Activated CD4-positive, alpha-beta T cell treated with anti-CD3 and anti-CD28 coated beads, Interleukin-2, amount 50 U/mL, for 1 hour (primary cell): Measurements from ENCODE around the gene FIBIN.
"Not testable (repeated sequence)": the region's sequence is repeated elsewhere in the genome, so short reads cannot be mapped to it uniquely, and the experiment has no call there.

ENCODE experiments used
- DNase-seq: peaks from one replicate; pipeline ENCODE4 v3.0.0-alpha.2; 2020

FIBIN gene

DNA sequence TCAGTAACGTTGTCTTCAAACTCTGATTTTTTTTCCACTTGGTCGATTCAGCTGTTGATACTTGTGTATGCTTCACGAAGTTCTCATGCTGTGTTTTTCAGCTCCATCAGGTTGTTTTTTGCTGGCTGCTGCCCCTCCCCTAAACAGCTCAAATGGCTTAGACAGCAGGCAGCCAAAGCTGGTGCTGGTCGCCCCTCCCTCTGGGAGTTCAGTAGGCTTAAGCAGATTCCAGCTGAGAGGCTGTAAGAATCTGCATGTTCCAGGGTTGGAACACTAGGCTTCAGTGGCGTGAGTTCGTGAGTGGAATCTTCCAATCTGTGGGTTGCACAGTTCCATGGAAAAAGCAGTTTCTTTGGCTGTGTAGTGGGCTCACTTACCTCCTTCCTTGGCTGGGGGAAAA lies 10.3 kb upstream of the FIBIN start:
- no peak for DNase-seq

DNA sequence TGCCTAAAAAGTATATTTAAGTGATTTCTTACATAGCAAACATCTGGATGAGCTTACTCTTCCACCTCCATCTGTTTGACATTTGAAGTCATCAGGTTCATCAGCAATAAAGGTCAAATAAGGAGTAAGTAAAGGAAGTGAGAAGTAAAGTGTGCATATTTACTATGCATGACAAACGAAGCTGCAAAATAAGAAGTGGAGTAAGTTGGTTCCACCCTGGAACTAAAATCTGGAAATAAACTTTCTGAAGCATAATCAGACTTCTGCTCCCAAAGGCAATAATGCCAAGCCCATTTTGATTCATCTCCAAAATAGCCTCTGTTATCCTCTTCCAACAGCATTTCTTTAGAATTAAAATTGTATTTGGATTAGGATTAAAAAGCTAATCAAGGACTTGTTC lies 8.4 kb upstream of the FIBIN start:
- no peak for DNase-seq

DNA sequence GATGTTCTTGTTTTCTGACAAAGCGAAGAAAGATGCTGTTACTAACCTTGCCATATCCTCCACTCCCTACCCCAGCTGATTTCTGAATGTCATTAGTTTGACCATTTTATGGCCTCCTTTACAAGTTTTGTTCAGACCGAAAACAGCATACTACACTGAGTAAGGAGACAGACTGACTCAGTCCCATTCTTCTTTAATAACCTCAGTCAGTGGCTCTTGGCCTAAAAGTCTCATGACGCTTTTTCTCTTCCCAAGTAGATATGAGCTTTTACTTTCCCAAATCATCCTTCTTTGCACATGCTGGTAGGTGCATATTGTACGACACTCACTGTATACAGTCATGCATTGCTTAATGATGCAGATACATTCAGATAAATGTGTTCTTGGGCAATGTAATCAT lies 8.0 kb upstream of the FIBIN start:
- no peak for DNase-seq

DNA sequence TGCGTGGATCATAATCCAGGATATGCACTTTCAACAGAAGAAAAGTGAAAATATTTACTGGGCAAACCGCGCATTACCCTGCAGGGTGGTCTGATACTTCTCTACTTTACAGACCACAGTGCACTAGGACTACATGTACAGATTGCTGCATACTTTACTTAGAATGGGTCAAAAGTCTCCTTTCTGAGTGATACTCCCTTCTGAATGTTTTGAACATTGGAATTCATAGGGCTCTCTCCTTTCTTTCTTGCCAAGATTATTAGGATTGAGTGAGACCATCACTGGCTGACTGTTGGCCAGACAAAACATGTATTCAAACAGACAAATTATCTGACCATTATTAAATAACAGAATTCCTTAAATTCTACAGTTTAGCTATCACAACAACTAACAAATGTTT lies 6.6 kb upstream of the FIBIN start:
- DNase-seq, result no peak

DNA sequence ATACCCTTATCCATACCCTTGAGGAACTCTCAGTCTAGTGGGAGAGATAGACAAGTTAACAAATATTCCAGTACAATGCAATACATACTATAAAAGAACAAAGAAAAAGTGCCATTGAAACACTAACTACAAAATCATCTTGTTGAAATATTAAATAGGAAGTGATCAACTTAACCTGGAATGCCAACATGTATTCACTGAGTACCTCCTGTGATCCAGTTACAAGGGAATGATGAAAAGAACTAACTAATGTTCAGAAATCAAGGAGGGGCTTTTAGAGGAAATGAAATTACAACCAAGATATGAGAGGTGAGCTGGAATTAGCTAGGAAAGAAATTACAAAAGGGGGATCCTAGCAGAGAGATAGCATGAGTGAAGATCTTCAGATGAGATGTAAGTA lies 6.2 kb upstream of the FIBIN start:
- no peak for DNase-seq

DNA sequence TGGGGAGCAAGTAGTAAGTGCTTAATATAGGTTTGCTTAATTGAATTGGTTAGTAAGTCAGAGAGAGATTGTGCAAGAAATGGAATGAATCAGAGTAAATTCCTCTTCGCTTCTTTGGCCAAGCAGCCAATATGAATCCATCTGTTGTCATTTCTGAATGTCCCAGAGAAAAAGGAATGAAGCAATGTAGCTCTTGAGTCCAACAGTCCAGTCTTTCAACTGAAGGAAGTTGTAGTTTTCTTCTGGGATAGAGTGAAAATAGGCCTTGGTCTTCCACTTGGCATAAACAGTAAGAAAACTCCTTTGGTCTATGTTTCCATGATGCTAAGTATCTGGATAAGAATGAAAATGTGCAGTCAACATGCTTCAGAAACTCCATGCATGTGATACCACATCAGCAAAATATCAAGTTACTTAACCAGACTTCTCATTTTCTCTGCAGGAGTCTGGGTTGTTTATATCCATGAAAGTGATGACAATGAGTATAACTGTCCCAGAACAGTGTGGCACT lies 1.8 kb upstream of the FIBIN start:
- no peak for DNase-seq

DNA sequence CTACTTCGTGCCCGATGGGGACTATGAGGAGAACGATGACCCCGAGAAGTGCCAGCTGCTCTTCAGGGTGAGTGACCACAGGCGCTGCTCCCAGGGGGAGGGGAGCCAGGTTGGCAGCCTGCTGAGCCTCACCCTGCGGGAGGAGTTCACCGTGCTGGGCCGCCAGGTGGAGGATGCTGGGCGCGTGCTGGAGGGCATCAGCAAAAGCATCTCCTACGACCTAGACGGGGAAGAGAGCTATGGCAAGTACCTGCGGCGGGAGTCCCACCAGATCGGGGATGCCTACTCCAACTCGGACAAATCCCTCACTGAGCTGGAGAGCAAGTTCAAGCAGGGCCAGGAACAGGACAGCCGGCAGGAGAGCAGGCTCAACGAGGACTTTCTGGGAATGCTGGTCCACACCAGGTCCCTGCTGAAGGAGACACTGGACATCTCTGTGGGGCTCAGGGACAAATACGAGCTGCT lies 751 bp downstream of the FIBIN start:
- DNase-seq, result no peak

DNA sequence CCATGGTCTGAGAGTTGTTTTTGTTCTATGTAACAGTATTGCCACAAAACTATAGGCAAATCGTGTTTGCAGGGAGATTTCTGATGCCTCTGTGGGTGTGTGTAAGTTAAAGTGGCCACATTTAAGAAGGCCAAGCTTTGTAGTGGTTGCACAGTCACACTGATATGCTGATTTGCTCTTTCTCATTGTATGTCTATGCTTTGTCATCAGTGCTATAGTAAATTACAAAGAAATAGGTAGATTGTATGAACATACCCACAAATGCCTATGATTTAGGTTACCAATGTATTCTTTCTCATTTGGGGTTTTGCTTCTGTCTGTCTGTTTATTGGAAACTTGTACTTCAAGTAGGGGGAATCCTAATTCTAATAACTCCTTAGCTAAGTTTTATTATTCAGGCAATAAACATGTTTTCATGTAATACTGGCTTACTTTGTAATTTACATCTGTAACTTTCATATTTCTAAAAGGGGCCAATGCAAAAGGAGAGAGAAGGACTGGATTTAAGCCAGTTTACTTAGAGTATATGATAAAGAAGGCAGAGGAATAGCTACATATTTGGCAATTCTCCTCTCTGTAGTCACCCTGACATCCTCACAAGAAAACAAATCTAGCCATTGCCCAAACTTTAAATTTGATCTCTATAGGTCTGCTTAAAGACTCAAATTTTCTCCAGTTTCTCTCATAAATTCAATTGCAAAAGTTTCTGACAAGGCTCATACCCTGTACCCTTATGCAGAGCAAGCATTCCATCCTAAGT lies 2.0 kb downstream of the FIBIN start:
- no peak for DNase-seq

DNA sequence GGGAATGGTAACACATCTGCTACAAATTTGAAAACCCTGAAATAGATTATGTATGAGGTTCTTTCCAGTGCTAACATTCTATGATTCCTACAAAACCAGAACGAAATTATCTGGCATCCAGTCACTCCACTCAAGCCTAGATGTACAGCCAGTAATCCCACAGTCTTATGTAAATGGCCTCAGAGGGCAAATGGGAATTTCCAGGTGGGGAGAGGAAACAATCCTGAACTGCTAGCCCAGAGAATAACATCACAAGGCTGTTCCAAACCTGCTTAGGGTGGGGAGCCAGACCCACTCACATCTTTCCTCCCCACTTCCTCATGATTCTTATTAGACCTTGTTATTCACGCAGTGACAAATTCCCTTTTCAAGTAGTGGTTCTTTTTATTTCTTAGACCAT lies 3.5 kb downstream of the FIBIN start:
- DNase-seq, result no peak

DNA sequence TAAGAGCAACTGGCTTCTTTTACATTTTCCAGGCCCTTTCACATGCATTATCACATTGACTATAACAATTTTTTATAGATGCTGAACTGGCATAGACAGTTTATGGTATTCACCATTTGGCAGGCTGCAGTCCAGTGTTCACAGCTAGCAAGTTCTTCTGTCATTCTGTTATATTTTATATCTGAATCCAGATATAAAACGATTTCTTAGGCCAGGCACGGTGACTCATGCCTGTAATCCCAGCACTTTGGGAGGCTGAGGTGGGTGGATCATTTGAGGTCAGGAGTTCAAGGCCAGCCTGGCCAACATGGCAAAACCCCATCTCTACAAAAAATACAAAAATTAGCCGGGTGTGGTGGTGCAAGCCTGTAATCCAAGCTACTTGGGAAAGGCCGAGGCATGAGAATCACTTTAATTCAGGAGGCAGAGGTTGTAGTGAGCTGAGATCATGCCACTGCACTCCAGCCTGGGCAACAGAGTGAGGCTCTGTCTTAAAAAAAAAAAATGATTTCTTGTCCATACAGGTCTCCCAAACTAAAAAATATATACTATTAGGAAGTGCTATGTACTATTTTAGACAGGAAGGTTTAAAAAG lies 7.3 kb downstream of the FIBIN start:
- DNase-seq, result not testable (repeated sequence)

DNA sequence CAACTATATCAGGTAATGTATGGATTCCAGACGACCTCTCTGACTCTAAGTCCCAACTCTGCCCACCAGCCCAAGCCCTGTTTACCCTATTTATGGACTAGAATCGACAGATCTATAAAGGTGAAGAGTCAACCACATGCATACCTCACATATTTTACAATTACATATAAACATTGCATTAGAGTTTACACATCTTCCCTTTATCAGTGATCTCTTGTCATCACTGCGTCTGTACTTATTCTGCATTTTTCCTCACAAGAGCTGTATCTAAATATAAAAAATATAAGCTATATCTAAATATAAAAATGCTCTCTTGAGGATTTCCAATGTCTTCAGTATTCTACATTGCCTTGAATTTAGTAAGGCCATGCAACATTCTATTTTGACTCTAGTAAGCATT lies 8.5 kb downstream of the FIBIN start:
- DNase-seq, result no peak

DNA sequence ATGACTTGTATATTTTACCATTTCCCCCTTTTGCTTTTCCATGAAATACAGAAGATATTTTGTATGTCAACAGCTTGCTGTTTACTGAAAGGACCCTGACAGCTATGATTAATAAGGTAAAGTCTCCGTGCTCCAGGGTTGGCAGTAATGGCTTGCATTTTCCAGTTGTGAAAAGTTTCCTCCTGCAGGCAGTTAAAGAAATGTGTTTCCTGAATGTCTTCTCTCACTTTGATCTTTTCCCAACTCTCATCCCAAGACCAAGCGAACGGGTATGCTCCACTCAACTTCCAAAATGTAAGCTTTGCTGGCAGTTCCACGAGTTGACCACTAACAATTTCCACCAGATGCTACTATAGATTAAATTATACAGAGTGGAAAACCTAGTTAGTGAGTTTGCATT lies 8.9 kb downstream of the FIBIN start:
- DNase-seq, result no peak

DNA sequence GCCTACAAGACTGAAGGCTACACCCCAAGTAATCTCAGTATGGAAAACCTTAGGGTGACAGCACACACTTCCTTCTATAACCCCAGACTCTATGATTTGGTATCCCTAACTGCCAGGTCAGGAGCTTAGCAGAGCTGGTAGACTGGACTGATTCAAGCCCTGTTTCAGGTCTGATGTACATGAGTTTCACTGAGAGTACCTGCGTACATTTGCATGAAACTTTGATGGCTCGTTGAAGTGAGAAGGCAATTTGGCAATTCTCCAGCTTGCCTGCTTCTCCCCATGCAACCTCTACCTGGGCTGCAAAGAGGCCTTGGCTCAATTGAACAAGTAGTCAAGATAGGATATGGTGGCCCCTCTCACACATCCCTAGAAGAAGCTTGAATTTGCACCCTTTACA lies 10.2 kb downstream of the FIBIN start:
- DNase-seq, result no peak

DNA sequence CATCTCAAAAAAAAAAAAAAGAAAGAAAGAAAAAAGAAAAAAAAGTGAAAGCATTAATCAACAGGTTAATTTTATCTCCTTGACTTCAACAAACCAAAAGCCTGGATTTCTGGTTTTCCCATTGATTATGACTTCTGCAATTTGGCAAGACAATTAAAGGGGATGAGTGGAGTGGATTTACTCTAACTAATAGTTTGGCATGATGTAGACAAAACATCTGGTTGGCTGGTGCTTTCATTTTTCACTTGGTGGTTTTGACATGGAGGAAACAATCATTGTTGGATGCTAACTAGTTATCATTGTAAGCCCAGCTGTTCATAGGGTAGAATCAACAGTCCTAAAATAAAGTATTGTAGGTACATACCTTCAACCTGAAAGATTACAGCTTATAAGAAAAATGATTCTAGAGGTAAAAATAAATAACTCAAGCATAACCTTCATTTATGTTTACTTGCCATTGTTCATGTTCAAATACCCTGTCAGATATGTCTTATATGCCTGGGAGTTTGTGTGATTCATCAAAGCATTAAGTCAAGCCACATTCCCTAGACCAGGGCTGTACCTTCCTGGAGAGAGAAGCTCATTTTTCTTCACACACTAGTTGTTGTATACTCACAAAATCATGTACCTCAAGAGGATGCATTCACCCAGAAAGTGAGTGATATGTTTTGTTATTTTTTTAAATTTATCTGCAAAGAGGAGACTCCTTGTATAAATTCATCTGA lies 15.1 kb downstream of the FIBIN start:
- no peak for DNase-seq

DNA sequence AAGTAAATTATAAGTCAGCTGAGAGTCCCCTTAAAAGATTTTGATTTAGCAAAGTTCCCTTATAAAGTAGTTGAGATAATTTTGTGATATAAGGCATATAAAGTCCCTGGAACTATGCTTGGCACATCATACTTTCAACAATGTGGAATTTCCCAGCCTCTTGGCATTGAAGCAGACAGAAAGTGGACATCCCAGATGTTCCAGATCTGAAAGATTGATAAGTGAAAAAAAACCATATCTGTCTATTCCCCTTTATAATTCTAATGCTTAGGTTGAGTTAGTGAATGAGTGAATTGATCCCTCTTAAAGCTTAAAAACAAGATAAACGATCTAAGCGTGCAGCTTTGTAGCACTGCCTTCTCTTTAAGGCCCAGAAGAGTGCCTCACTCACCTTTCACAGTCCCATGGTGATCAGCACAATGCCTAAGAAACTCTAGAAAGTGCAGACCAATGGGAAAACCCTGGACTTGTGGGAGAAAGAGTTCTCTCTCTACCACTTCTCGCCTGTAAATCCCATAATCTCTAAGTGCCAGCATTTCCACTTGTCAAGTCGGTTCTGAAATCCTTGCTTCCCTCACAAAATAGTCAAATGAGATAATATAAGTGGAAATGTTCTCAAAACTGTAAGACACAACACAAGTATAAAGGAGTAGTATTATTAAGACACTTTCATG lies 17.8 kb downstream of the FIBIN start:
- no peak for DNase-seq

DNA sequence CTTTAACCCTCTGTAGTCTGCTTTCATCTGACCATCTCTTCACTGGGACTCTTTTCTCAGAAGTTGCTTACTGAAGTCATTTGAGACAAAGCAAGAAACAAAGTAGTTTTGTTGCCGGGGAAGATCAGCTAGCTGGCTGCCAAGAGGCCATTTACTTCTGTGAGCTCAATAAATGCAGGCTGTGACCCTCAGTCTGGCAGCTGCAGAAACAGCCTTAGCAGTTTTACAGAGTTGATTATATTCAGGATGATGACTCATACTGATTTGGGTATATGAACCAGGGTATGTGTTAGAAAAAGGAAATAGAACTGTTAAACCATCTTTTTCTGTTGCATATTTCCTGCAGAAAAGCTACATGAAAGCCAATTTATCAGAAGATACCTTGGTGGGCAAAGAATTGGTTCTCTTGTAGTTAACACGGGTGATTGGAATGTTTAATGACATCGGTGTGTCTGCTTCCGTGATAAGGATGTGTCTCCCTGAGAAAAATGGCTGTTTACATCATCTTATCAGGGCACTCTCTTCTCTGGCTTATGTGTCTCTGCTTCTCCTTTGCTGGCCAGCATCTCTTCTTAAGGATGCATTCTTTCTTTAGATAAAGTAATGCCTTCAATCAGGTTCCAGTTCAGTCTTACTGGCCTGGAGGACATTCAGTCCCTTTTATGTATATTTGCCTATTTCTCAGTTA lies 18.5 kb downstream of the FIBIN start:
- DNase-seq, result no peak

DNA sequence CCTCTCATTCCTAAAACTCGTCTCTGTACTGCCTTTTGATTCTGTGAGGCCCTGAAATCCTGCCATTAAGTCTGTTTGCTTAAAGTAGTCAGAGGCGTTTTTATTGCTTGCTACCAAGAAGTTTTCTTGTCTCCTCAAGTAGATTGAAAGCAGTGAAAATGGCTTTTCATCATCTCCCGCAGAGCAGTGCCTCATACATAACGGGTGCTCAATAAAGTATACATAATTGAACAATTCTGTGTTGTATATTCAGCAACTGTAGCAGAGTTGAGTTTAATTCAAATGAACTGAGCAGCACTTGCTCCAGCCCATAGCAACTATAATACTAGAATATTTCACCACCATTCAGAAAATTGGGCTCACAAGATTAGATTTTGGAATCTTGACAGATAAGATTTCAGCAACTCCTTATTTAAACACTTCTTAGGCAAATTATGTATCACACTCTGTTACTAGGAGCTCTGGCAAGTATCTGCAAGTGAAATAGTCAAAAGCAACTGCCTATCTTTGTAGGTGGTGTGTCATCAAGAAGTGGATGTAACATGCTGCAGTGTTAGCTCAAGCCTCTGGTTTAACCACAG lies 20.0 kb downstream of the FIBIN start:
- DNase-seq, result no peak

DNA sequence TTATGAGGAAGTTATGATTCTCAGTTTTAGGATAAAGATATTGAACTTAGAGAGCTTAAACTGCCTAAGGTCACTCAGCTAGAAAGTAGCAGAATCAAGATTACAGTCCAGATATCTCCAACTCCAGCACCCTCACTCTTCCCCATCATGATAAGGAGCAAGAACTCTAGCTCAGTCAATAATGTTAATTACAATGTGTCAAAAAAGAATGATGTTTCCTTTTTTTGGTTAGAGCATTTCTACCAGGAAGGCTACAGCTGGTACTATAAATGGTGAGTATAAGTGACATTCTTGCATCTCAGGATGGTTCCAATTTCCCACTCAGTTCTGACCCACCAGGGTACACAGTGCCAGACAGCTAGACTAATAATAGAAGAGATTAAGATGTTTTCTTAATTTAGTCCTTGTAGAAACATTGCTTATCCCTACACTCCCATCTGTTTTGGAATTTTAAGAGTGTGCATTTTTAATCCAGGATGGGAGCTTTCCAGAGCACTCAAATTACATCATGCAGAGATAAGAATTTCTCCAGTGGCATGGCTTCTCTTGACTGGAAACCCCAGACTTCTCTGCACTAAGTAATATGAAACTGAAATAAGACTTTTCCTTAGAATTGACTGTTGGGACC lies 25.1 kb downstream of the FIBIN start:
- DNase-seq, result no peak

DNA sequence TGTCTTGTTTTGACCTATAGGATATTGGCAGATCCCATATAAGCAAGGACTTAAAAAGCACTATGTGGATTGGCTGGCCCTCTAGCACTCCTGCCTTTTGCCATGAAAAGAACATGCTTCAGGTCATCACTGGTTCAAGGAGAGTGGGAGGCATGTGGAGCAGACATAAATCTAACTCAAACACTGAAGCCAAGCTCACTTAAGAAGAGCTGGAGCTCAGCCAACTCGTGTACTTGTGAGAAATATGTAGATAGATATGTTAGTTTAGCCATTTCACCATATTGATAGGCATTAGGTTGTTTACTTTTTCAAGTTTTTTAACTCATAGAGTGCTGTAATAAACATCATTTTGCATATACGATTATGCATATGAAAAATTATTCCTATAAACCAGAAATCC lies 26.8 kb downstream of the FIBIN start:
- no peak for DNase-seq

DNA sequence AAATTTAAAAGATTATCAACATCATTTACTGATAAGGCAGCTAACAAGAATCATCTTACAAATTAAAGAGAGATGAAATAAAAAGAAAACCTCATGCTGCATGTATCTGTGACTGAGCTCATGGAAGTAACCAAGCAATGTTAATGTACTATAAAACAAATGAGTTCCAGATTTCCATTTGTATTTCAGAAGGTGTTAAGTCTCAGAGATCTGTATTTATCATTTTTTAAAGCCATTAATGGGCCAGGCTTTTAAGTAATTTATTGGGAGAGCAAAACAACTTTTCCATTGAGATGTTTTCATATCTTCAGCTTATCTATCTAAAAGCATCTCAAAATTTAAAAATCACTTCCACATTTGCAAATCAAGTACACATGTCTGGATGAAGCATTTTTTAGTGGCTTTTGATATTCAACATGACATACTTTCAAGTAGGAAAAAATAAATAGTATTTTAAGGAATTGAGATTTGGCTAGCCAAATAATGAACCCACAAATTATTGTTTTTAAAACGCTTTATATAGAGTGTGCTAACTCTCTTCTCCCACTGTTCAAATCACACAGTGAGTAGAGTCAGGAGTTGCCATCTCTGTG lies 28.8 kb downstream of the FIBIN start:
- no peak for DNase-seq

DNA sequence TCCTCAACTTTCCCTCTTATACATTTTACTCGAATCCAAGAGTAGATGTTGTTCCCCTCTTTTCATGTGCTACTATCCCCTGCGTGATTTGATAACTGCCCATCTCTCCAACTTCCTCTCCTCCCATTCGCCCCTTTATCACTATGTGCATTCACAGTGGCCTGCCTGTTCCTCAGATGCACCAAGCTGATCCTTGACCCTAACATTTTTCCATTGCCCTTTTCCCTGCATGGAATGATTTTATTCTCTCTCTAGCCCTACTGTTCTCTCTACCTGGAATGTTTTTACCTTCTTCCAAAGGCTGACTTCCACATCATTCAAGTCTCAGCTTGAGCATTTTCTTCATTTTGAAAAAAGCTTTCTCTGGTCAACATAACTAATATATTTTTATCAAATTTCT lies 31.0 kb downstream of the FIBIN start:
- no peak for DNase-seq
